Smooth muscle cell (in vitro differentiated cells): ENCODE data around the gene RNPC3. TPM values are rescaled to one million over a fixed set of nuclear protein-coding genes. Genes with fewer than 3 reads are reported as not detected.
A peak's percentile ranks its signal among the peaks of the same experiment; 100 is the strongest.

Source experiments
- DNase-seq: peaks from one replicate; lab custom pipeline; 2025; ENCODE audit not compliant: unreplicated experiment; lab: John Stamatoyannopoulos, UW
- H2AFZ ChIP-seq: fragments of 200-600 bp; sonication (generic); 2 replicates; pipeline ENCODE4 v1.6.0; 2016; ENCODE audit warnings: antibody characterized with exemption, low read depth, mild to moderate bottlenecking
- H3F3A ChIP-seq: fragments of 200-600 bp; sonication (generic); 2 replicates; pipeline ENCODE4 v1.6.0; 2017; ENCODE audit warnings: antibody characterized with exemption, low read depth
- H3K27ac ChIP-seq: fragments of 200-600 bp; sonication (generic); 2 replicates; pipeline ENCODE4 v1.5.1; 2016; ENCODE audit warnings: low read depth, mild to moderate bottlenecking
- H3K27me3 ChIP-seq: fragments of 200-600 bp; sonication (generic); 2 replicates; pipeline ENCODE4 v1.6.1; 2016; ENCODE audit warnings: low read depth, mild to moderate bottlenecking
- H3K36me3 ChIP-seq: fragments of 200-600 bp; sonication (generic); 2 replicates; pipeline ENCODE4 v1.5.1; 2016; ENCODE audit warnings: low read depth
- H3K4me1 ChIP-seq: fragments of 200-600 bp; sonication (generic); 2 replicates; pipeline ENCODE4 v1.5.1; 2016; ENCODE audit warnings: low read depth
- H3K4me2 ChIP-seq: fragments of 200-600 bp; sonication (generic); 2 replicates; pipeline ENCODE4 v1.6.0; 2016; ENCODE audit warnings: mild to moderate bottlenecking
- H3K4me3 ChIP-seq: fragments of 200-600 bp; sonication (generic); 2 replicates; pipeline ENCODE4 v1.5.1; 2016; ENCODE audit warnings: mild to moderate bottlenecking
- H3K79me2 ChIP-seq: fragments of 200-600 bp; sonication (generic); 2 replicates; pipeline ENCODE4 v1.6.0; 2016; ENCODE audit warnings: low read depth, mild to moderate bottlenecking
- H3K9ac ChIP-seq: fragments of 200-600 bp; sonication (generic); 2 replicates; pipeline ENCODE4 v1.6.0; 2016; ENCODE audit warnings: low read depth
- H3K9me3 ChIP-seq: fragments of 200-600 bp; sonication (generic); replicated peaks from 2 replicates; pipeline ENCODE4 v1.5.1; 2016; ENCODE audit warnings: low read depth
- H4K20me1 ChIP-seq: fragments of 200-600 bp; sonication (generic); 2 replicates; pipeline ENCODE4 v1.6.0; 2016; ENCODE audit warnings: low read depth
- CTCF ChIP-seq: fragments of 200-600 bp; sonication (generic); IDR thresholded peaks from 2 replicates; pipeline ENCODE4 v1.5.1; 2017; ENCODE audit warnings: borderline replicate concordance, mild to moderate bottlenecking, antibody characterized with exemption; ENCODE audit not compliant: insufficient read depth, poor library complexity, severe bottlenecking
- WGBS: methylation state at CpG from one replicate; pipeline ENCODE4 v1.1.7; 2016; ENCODE audit warnings: low lambda C conversion rate; 5-methylcytosine and 5-hydroxymethylcytosine counted together
- polyA plus RNA-seq: library from polyadenylated mRNA; unstranded; fragments of >200 nt; fragmentation: Nextera tagmentation; extraction: Ambion mirVana; gene quantifications from 2 replicates; pipeline ENCODE4 v1.2.1, GENCODE V29; 2016
- total RNA-seq: library from RNA; depleted of rRNA; stranded (reverse); fragments of >200 nt; gene quantifications from 2 replicates; pipeline ENCODE4 v1.2.3, GENCODE V29; 2014

The RNPC3 gene
- total and polyA plus RNA-seq, 2 experiments from 2014 or later, result 2.6 to 7.0 TPM

GRCh38 chr1:103527331-103527730 lies 1.8 kb downstream of the RNPC3 start:
- Histone ChIP-seq H3K4me2 (peak overlapping the region; percentile 91), H3K79me2 (peaks cover 46% of the 10 kb centered on the region), H2AFZ (no peak overlapping the region), H3K4me1 (peaks cover 9% of the 10 kb centered on the region), H4K20me1 (peaks cover 12% of the 10 kb centered on the region), H3K27ac (no peak overlapping the region), H3K27me3 (no peaks in the 10 kb centered on the region), H3K36me3 (no peaks in the 10 kb centered on the region), H3K9ac (no peak overlapping the region), H3K9me3 (no peaks in the 10 kb centered on the region), H3K4me3 (peak overlapping the region; percentile 91), H3F3A (peaks cover 7% of the 10 kb centered on the region)
- TF ChIP-seq CTCF, result no peak
- no peak for DNase-seq
- WGBS, result 64% methylated on average over 2 of the region's 2 CpGs

- Histone ChIP-seq H3K27ac (no peak overlapping the region), H3K9me3 (no peaks in the 10 kb centered on the region), H3K9ac (no peak overlapping the region), H3F3A (peaks cover 7% of the 10 kb centered on the region), H3K27me3 (no peaks in the 10 kb centered on the region), H3K36me3 (no peaks in the 10 kb centered on the region), H3K79me2 (peaks cover 57% of the 10 kb centered on the region), H3K4me2 (no peak overlapping the region), H4K20me1 (peaks cover 32% of the 10 kb centered on the region), H2AFZ (no peak overlapping the region), H3K4me1 (peaks cover 9% of the 10 kb centered on the region), H3K4me3 (no peak overlapping the region)
- TF ChIP-seq CTCF, result no peak
- no peak for DNase-seq
- WGBS, result 91% methylated on average over 8 of the region's 8 CpGs
These were observed 4.2 kb downstream of the RNPC3 start for GRCh38 chr1:103529746-103530145.

GRCh38 chr1:103538226-103538625 lies 12.7 kb downstream of the RNPC3 start:
- H3K4me1 ChIP-seq, result no peaks in the 10 kb centered on the region
- peaks cover 13% of the 10 kb centered on the region for H4K20me1 ChIP-seq
- no peaks in the 10 kb centered on the region for H3K27me3 ChIP-seq
- H3K9me3 ChIP-seq, result no peaks in the 10 kb centered on the region
- peaks cover 9% of the 10 kb centered on the region for H3K79me2 ChIP-seq
- no peak overlapping the region for H2AFZ ChIP-seq
- WGBS, result 100% methylated on average over 2 of the region's 2 CpGs
- no peak overlapping the region for H3K4me3 ChIP-seq
- no peak overlapping the region for H3K27ac ChIP-seq
- no peak overlapping the region for H3K4me2 ChIP-seq
- H3F3A ChIP-seq, result no peaks in the 10 kb centered on the region
- TF ChIP-seq CTCF, result no peak
- peaks cover 37% of the 10 kb centered on the region for H3K36me3 ChIP-seq
- no peak overlapping the region for H3K9ac ChIP-seq
- no peak for DNase-seq

- H4K20me1 ChIP-seq, result no peaks in the 10 kb centered on the region
- H3K27me3 ChIP-seq, result no peaks in the 10 kb centered on the region
- peaks cover 39% of the 10 kb centered on the region for H3K36me3 ChIP-seq
- no peak overlapping the region for H3K4me3 ChIP-seq
- no peaks in the 10 kb centered on the region for H3F3A ChIP-seq
- no peaks in the 10 kb centered on the region for H3K4me1 ChIP-seq
- no peaks in the 10 kb centered on the region for H3K79me2 ChIP-seq
- H3K9ac ChIP-seq, result no peak overlapping the region
- no peak for DNase-seq
- peaks cover 3% of the 10 kb centered on the region for H3K9me3 ChIP-seq
- H3K4me2 ChIP-seq, result no peak overlapping the region
- TF ChIP-seq CTCF, result no peak
- no peak overlapping the region for H2AFZ ChIP-seq
- no peak overlapping the region for H3K27ac ChIP-seq
- WGBS, result 98% methylated on average over 3 of the region's 3 CpGs
These were observed 15.9 kb downstream of the RNPC3 start for GRCh38 chr1:103541431-103541830.
